ENCODE measurements around the gene MTUS2.

MTUS2 gene

DNA sequence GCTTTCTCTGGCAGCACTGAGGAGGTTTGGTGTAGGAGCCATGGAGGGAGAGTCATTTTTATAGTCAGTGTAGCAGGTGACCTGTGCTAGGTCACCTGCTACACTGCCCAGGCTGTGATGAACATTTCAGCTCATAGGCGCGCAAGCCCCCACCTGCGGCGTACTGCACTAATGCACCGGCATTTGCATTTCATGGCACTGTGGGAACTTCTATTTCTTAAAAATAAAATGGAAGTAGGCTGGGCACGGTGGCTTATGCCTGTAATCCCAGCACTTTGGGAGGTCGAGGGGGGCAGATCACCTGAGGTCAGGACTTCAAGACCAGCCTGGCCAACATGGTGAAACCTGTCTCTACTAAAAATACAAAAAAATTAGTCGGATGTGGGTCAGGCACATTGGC lies 674.4 kb downstream of the MTUS2 start:
- no peak for DNase-seq

DNA sequence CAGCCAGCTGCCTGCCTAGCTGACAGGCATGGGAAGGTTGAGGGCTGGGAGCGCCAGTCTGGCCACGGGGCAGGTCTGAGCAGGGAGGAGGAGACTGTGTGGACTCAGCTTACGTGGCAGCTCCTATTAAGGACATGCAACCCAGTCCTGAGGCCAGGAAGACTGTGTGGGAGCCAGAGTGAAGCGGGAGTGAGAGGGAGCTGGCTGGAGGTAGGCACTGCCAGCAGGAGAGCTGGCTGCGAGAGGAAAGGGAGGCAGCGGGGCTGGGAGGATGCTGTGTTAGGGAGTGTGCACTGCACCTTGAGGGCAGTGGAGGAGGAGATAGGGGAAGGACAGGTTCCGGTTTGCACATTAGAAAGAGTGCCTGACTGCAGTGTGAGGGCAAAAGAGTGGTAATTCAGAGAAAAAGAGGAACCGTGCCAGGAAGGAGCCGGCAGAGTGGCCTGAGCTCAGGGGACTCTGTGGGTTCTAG lies 676.1 kb downstream of the MTUS2 start:
- no peak for DNase-seq

DNA sequence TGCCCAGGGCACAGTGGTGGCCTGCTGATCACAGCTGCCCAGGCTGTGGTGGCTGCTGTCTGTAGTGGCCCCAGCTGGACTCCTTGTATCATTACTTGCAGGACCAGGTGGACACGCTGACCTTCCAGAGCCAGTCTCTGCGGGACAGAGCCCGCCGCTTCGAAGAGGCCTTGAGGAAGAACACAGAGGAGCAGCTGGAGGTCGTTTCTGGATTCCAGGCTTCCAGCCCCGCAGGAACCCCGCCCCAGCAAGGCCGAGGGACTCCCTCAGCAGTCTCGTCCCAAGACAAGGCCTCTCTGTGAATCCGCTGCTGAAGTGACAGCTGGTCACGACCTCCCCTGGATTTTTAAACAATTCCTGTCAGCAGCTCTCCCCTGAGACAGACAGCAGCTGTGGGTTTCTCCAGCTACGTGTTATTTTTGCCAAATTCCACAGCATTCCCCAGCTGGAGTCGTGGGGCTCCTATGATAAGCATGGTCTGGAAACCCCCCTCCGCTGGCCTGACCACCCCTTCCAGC lies 677.1 kb downstream of the MTUS2 start:
- no peak for DNase-seq

DNA sequence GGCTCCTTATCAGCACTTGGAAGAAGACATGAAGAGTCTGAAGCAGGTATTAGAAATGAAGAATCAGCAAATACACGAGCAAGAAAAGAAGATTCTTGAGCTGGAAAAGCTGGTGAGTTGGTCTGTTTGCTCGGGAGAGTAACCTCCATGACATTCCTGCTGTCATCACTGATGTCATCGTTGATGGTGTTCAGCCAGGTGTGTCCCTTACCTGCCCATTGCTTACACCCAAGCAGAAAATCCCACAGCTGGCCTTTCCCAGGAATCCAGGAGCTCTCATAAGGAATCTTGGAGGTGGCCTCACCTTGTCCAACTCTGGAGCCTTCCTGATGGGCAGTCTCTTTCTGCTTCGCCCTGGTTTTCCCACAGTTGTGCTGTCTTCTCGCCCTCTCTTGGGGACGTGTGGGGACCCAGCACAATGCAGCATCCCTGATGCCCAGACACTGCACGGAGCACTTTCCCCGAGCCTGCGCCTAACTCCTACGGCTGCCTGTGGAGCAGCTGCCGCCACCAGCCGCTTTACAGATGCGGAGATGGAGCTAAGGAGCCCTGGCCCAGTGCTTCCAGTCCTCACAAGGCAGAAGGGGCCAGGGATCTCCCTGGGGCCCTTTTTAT lies 678.4 kb downstream of the MTUS2 start:
- no peak for DNase-seq

DNA sequence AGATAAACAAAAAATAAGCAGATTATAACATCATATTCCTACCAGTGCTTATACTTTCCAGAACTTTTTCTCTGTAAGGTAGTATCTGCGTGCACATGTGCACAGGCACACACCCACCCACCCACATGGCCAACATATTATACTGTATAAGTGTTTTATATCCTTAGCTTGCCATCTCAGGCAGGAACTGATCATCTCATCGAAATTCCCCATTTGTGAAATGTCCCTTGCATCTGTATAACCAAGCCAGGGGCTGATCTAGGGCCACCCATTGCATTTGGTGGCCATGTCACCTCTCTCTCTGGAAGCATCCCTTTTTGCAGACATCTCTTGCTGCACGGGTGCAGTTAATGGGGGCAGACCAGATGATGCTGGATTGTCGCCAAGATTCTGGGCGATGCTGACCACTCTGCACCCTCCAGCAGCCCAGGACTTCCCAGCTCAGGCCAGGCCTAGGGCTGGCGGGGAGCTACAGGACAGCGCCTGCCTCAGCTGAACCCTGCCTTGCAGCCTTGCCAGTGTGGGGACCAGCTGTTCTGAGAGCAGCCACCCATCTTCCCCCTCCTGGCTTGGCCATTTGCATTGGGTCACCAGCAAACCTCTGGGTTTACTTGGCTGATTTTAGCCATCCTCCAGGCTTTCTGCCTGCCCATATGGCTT lies 679.5 kb downstream of the MTUS2 start:
- DNase-seq = no peak

GRCh38 chr13:29500386-29500785 lies 680.2 kb downstream of the MTUS2 start:
- no peak for DNase-seq

DNA sequence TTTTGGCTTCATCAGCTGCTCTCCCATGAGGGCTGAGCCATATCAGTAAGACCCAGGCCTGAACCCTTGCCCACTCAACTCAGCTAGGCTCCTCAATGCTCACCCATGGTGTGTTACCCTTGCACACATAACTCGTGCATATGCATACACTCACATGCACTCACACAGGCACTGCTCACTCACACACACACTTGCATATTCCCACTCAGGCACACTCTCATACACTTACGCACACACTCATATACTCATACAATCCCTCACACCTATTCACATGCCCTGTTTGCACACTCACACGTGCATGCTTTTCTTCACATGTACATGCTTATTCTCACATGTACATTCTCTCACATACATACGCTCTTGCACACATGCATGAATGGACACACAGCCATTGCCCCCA lies 681.5 kb downstream of the MTUS2 start:
- no peak for DNase-seq

- DNase-seq = no peak
These were observed 682.4 kb downstream of the MTUS2 start for GRCh38 chr13:29502391-29503008.

DNA sequence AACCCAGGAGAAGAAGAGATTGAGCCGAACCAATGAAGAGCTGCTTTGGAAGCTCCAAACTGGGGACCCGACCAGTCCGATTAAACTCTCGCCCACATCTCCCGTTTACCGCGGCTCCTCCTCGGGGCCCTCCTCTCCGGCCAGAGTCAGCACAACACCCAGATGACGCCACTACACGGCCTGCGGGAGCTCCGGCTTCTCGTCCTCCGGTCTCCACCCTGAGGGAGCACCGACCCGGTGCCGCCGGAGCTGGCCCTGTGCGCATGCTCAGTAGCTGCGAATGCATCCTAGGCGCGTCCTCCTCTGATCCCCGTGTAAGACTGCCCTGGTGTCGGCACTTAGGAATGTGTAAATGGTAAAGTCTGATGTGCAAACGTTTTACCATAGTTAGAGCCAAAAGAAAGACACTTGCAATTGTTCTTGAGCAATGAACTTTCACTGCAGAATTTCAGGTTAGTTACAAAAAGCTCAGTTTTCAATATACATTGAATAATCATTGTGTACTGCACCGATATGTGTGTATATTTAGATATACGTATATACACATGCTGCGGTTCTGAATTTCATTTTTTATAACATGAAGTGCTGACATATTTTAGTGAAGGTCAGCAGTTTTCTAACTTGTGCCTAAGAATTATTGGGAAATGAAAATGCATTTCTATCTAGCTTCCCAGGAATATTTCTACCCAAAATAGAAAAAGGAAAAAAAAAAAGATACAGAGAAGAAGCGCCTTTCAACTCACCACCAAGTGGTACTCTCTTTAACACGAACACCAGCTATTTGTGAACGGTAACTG lies 683.1 kb downstream of the MTUS2 start:
- no peak for DNase-seq

- DNase-seq = no peak
These were observed 684.6 kb downstream of the MTUS2 start for GRCh38 chr13:29504691-29505090.

- no peak for DNase-seq
These were observed 685.4 kb downstream of the MTUS2 start for GRCh38 chr13:29505511-29505910.

GRCh38 chr13:29505950-29506349 lies 685.8 kb downstream of the MTUS2 start:
- no peak for DNase-seq

GRCh38 chr13:29507356-29507755 lies 687.2 kb downstream of the MTUS2 start:
- DNase-seq = peak; percentile 76

DNA sequence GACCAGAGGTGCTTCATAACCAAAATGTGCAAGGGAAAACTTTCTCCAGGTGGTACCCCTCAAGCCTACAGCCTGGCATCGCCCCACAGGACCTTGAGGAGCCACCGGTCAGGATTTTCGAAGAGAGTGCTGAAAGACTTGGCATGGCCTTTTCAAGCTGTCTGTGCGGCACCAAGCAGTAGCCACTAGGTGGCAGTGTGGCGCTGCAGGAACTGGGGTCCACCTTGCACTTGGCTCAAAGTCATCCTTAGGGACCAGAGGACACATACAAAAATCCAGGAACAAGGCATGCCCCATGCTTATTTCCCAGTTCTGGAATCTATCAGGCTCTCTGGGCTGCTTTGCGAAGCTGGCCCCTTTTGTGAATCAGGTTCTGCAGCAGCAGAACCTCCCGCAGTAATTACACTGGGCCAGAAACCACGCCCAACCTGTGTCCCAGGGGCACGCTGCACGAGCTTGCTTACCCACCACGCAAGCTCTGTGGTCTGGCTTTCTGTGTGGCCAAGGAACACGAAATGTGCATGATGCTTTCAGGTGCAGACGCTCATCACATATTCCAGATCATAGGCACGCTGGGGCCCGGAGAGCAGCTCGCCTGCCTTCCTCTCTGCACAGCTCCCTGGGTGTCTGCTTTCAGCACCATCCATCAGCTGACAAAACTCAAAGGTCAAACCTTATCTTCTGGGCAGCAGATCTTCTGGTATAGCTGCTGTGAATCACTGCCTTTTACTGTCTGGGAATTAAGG lies 688.2 kb downstream of the MTUS2 start:
- peak; percentile 80 for DNase-seq

GRCh38 chr13:29508876-29509252 lies 688.7 kb downstream of the MTUS2 start:
- no peak for DNase-seq

- DNase-seq = no peak
These were observed 690.0 kb downstream of the MTUS2 start for GRCh38 chr13:29509999-29510589.

DNA sequence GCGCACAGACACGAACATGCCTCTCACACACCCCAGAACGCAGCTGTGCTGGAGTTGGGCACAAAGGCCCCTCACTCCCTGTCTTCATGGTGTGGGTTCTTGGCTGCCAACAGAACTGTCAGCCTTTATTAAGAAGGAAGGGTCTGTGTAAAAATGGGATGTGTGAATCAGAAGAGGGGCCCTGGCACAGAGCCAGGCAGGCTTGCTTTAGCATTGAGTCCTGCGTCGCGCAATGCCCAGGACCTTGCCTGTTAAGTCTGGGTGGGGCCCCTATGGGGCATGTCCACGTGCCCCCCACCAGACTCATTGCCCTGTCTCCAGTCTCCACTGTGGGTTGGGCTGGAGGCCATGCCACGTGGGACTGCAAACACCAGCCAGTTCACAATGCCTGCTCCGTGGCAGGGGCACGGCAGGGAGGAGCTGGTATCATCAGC lies 690.5 kb downstream of the MTUS2 start:
- DNase-seq = no peak

- no peak for DNase-seq
These were observed 691.1 kb downstream of the MTUS2 start for GRCh38 chr13:29511106-29511796.

GRCh38 chr13:29511980-29512379 lies 691.8 kb downstream of the MTUS2 start:
- no peak for DNase-seq

- no peak for DNase-seq
These were observed 693.2 kb downstream of the MTUS2 start for GRCh38 chr13:29513002-29513980.

Measured in NCI-H1092 treated with DMSO at 0.1 percent for 48 hours (cell line).